H9 (cell line): ENCODE data around the gene EPHA1. TPM values are rescaled to one million over a fixed set of nuclear protein-coding genes. Genes with fewer than 3 reads are reported as not detected.
A peak's percentile ranks its signal among the peaks of the same experiment; 100 is the strongest.

Experiments used
- DNase-seq: peaks from one replicate; pipeline ENCODE4 v3.0.0-alpha.2; 2017
- H2AFZ ChIP-seq: one replicate; pipeline ENCODE4 v1.6.1; 2013; ENCODE audit warnings: mild to moderate bottlenecking, low read length, control low read depth, moderate library complexity
- H2AK5ac ChIP-seq: 2 replicates; pipeline ENCODE4 v1.6.1; 2013; ENCODE audit warnings: low read length, control low read depth, mixed read lengths; ENCODE audit not compliant: insufficient read length
- H2BK120ac ChIP-seq: one replicate; pipeline ENCODE4 v1.6.1; 2013; ENCODE audit warnings: low read depth, mild to moderate bottlenecking, low read length, control low read depth, inconsistent platforms; ENCODE audit not compliant: poor library complexity, severe bottlenecking
- H2BK12ac ChIP-seq: 2 replicates; pipeline ENCODE4 v1.6.1; 2013; ENCODE audit warnings: low read length, control low read depth, mixed read lengths, low read depth; ENCODE audit not compliant: insufficient read length
- H2BK15ac ChIP-seq: 2 replicates; pipeline ENCODE4 v1.6.1; 2013; ENCODE audit warnings: low read depth, low read length, control low read depth
- H2BK20ac ChIP-seq: one replicate; pipeline ENCODE4 v1.6.1; 2013; ENCODE audit warnings: low read depth, mild to moderate bottlenecking, low read length, control low read depth, inconsistent platforms; ENCODE audit not compliant: poor library complexity, severe bottlenecking
- H2BK5ac ChIP-seq: 2 replicates; pipeline ENCODE4 v1.6.1; 2013; ENCODE audit warnings: low read length, control low read depth, mixed read lengths; ENCODE audit not compliant: insufficient read length
- H3K14ac ChIP-seq: 2 replicates; pipeline ENCODE4 v1.6.1; 2013; ENCODE audit warnings: low read length, control low read depth; ENCODE audit not compliant: insufficient read depth
- H3K18ac ChIP-seq: 2 replicates; pipeline ENCODE4 v1.6.1; 2013; ENCODE audit warnings: low read depth, mild to moderate bottlenecking, mixed read lengths, low read length, control low read depth; ENCODE audit not compliant: insufficient read length
- H3K23ac ChIP-seq: 2 replicates; pipeline ENCODE4 v1.6.1; 2013; ENCODE audit warnings: low read length, control low read depth, mixed read lengths, low read depth; ENCODE audit not compliant: insufficient read length
- H3K23me2 ChIP-seq: 2 replicates; pipeline ENCODE4 v1.6.1; 2013; ENCODE audit warnings: low read depth, mild to moderate bottlenecking, mixed read lengths, low read length, control low read depth; ENCODE audit not compliant: insufficient read length, poor library complexity, severe bottlenecking
- H3K27ac ChIP-seq: 2 replicates; pipeline ENCODE4 v1.5.1; 2013; ENCODE audit warnings: low read length, control low read depth, mixed read lengths, low read depth; ENCODE audit not compliant: insufficient read length
- H3K27me3 ChIP-seq: 2 replicates; pipeline ENCODE4 v1.6.1; 2013; ENCODE audit warnings: low read length, control low read depth, inconsistent platforms; ENCODE audit not compliant: insufficient read depth
- H3K4ac ChIP-seq: 2 replicates; pipeline ENCODE4 v1.6.1; 2013; ENCODE audit warnings: low read depth, mild to moderate bottlenecking, control low read depth, inconsistent platforms, low read length, moderate library complexity
- H3K4me1 ChIP-seq: 2 replicates; pipeline ENCODE4 v1.6.1; 2013; ENCODE audit warnings: low read length, control low read depth, inconsistent platforms; ENCODE audit not compliant: insufficient read depth
- H3K4me2 ChIP-seq: 2 replicates; pipeline ENCODE4 v1.6.1; 2013; ENCODE audit warnings: low read length, control low read depth, mixed read lengths; ENCODE audit not compliant: insufficient read length, insufficient read depth
- H3K56ac ChIP-seq: 2 replicates; pipeline ENCODE4 v1.6.1; 2013; ENCODE audit warnings: low read depth, mild to moderate bottlenecking, mixed read lengths, low read length, control low read depth; ENCODE audit not compliant: insufficient read length
- H3K79me1 ChIP-seq: 2 replicates; pipeline ENCODE4 v1.6.1; 2013; ENCODE audit warnings: low read depth, mild to moderate bottlenecking, moderate library complexity, low read length, control low read depth, inconsistent platforms; ENCODE audit not compliant: insufficient read depth, poor library complexity, severe bottlenecking
- H3K79me2 ChIP-seq: 2 replicates; pipeline ENCODE4 v1.6.1; 2013; ENCODE audit warnings: low read length, control low read depth, inconsistent platforms; ENCODE audit not compliant: insufficient read depth
- H3K9ac ChIP-seq: 2 replicates; pipeline ENCODE4 v1.6.1; 2013; ENCODE audit warnings: low read length, control low read depth, mixed read lengths; ENCODE audit not compliant: insufficient read length; ENCODE audit errors: extremely low read depth
- H3K9me3 ChIP-seq: one replicate; pipeline ENCODE4 v1.6.1; 2013; ENCODE audit warnings: low read depth, low read length, inconsistent platforms; ENCODE audit not compliant: control insufficient read depth
- H3T11ph ChIP-seq: one replicate; pipeline ENCODE4 v1.6.1; 2013; ENCODE audit warnings: mild to moderate bottlenecking, low read length, control low read depth, inconsistent platforms
- H4K20me1 ChIP-seq: one replicate; pipeline ENCODE4 v1.6.1; 2013; ENCODE audit not compliant: control insufficient read depth, insufficient read length, insufficient read depth
- H4K5ac ChIP-seq: 2 replicates; pipeline ENCODE4 v1.6.1; 2013; ENCODE audit warnings: low read depth, mild to moderate bottlenecking, mixed read lengths, low read length, control low read depth; ENCODE audit not compliant: insufficient read length
- H4K8ac ChIP-seq: replicated peaks from 2 replicates; pipeline ENCODE4 v1.6.1; 2013; ENCODE audit warnings: low read length, control low read depth, mixed read lengths, low read depth; ENCODE audit not compliant: insufficient read length
- H4K91ac ChIP-seq: 2 replicates; pipeline ENCODE4 v1.6.1; 2013; ENCODE audit warnings: low read depth, mild to moderate bottlenecking, moderate library complexity, mixed read lengths, low read length, control low read depth; ENCODE audit not compliant: insufficient read length
- H3K27ac Mint-ChIP-seq, 3 experiments: 2 replicates in 2 of 3; 3 replicates in 1 of 3; pipeline ENCODE4 v1.8.0; 2020 to 2021; ENCODE audit warnings: mixed read lengths in 3 of 3, mild to moderate bottlenecking in 1 of 3, moderate library complexity in 1 of 3
- H3K27me3 Mint-ChIP-seq: 2 replicates; pipeline ENCODE4 v1.8.0; 2021; ENCODE audit warnings: low read depth, mild to moderate bottlenecking, moderate library complexity, mixed read lengths
- H3K36me3 Mint-ChIP-seq, 3 experiments: 2 replicates in 2 of 3; 3 replicates in 1 of 3; pipeline ENCODE4 v1.8.0; 2020 to 2021; ENCODE audit warnings: low read depth in 3 of 3, mixed read lengths in 3 of 3; ENCODE audit not compliant: insufficient read depth in 1 of 3
- H3K4me1 Mint-ChIP-seq, 2 experiments: 2 replicates each; pipeline ENCODE4 v1.8.0; 2020; ENCODE audit warnings: mixed read lengths in 2 of 2
- H3K4me3 Mint-ChIP-seq, 2 experiments: 2 replicates in 1 of 2; 3 replicates in 1 of 2; pipeline ENCODE4 v1.8.0; 2020 to 2021; ENCODE audit warnings: mild to moderate bottlenecking in 2 of 2, mixed read lengths in 2 of 2, moderate library complexity in 1 of 2
- H3K9me3 Mint-ChIP-seq, 2 experiments: 2 replicates in 1 of 2; 3 replicates in 1 of 2; pipeline ENCODE4 v1.8.0; 2020; ENCODE audit warnings: mild to moderate bottlenecking in 2 of 2, mixed read lengths in 2 of 2, moderate library complexity in 1 of 2
- CTCF ChIP-seq: fragments of 200-600 bp; sonication (generic); conservative IDR thresholded peaks from 3 replicates; pipeline ENCODE4 v1.8.0; 2021; ENCODE audit warnings: antibody characterized with exemption, mild to moderate bottlenecking
- WGBS: extraction: QIAGEN DNeasy Blood & Tissue Kit; methylation state at CpG from one replicate; pipeline ENCODE4 v1.1.7; 2013; ENCODE audit warnings: missing lambda C conversion rate, low lambda C conversion rate, mixed read lengths; ENCODE audit not compliant: insufficient read length; ENCODE audit errors: extremely low coverage; 5-methylcytosine and 5-hydroxymethylcytosine counted together
- total RNA-seq: library from RNA; stranded (reverse); gene quantifications from 2 replicates; pipeline ENCODE4 v1.2.1, GENCODE V29; 2021

Gene EPHA1
- total RNA-seq, 1 experiment from 2014 or later = 109 TPM

GRCh38 chr7:143436325-143436946, 27.8 kb upstream of the EPHA1 start:
- Histone ChIP-seq H2BK5ac (no peak overlapping the region), H3K4me1 (peaks cover 7% of the 10 kb centered on the region; the same call in 1 of the 2 replicates), H3K56ac (no peak overlapping the region), H3K4ac (no peak overlapping the region), H3K14ac (no peak overlapping the region), H2BK120ac (no peak overlapping the region), H2AK5ac (no peak overlapping the region), H4K5ac (no peak overlapping the region), H2BK15ac (no peak overlapping the region), H3K18ac (no peak overlapping the region), H3K27me3 (no peaks in the 10 kb centered on the region), H2BK20ac (no peak overlapping the region), H3T11ph (no peak overlapping the region), H4K20me1 (no peaks in the 10 kb centered on the region), H3K4me2 (peak overlapping the region; percentile 11), H3K23ac (no peak overlapping the region), H3K79me2 (no peaks in the 10 kb centered on the region), H2AFZ (no peak overlapping the region), H3K9ac (no peak overlapping the region), H4K8ac (no peak overlapping the region), H3K9me3 (no peaks in the 10 kb centered on the region), H4K91ac (no peak overlapping the region), H3K79me1 (no peaks in the 10 kb centered on the region), H2BK12ac (no peak overlapping the region), H3K23me2 (no peaks in the 10 kb centered on the region), H3K27ac (no peak overlapping the region)
- Mint-ChIP-seq H3K4me3 (peak overlapping the region in 1 of 2 experiments; percentile 13; a peak in 1 of 5 replicates), H3K27me3 (no peaks in the 10 kb centered on the region; the same call in none of the 2 replicates), H3K36me3 (no peaks in the 10 kb centered on the region; a peak in 1 of 7 replicates), H3K4me1 (peaks cover 21% of the 10 kb centered on the region in 2 experiments), H3K9me3 (no peaks in the 10 kb centered on the region), H3K27ac (peak overlapping the region in 1 of 3 experiments; percentile 2; a peak in 2 of 7 replicates)
- no peak for DNase-seq
- TF ChIP-seq CTCF = no peak
- WGBS = no CpG with 5 or more reads among the region's 3 CpGs
